HEK293 (cell line): ENCODE results near the gene LRRC10B.
A peak's percentile ranks its signal among the peaks of the same experiment; 100 is the strongest.

Source experiments
- CTCF ChIA-PET: fragments of 350-600 bp; formaldehyde crosslinking; extraction: SDS; loops from one replicate; lab custom pipeline; 2021; ENCODE audit warnings: antibody characterized with exemption; lab: Yijun Ruan, JAX
- POLR2A ChIA-PET: fragments of 300-600 bp; formaldehyde crosslinking; extraction: SDS; loops from one replicate; lab custom pipeline; 2020; ENCODE audit warnings: antibody characterized with exemption, inconsistent platforms; lab: Yijun Ruan, JAX
- H3K27ac ChIP-seq: fragments of 200-500 bp; sonication (Bioruptor generic); 2 replicates; pipeline ENCODE4 v1.5.1; 2014; ENCODE audit warnings: low read depth, low read length, control low read depth, inconsistent platforms; ENCODE audit errors: extremely low read depth
- H3K36me3 ChIP-seq, 2 experiments: fragments of 200-500 bp in 1 of 2; sonication (Bioruptor generic) in 1 of 2; 1 replicate in 1 of 2; 2 replicates in 1 of 2; pipeline ENCODE4 v1.5.1; 2014 to 2017; ENCODE audit warnings: inconsistent platforms in 2 of 2, low read length in 2 of 2; ENCODE audit not compliant: control insufficient read depth in 2 of 2, insufficient read depth in 1 of 2
- H3K4me1 ChIP-seq: fragments of 200-500 bp; sonication (Bioruptor generic); 2 replicates; pipeline ENCODE4 v1.5.1; 2014; ENCODE audit warnings: mild to moderate bottlenecking, low read length, inconsistent platforms; ENCODE audit not compliant: control insufficient read depth, insufficient read depth
- H3K4me3 ChIP-seq: 2 replicates; pipeline ENCODE4 v1.5.1; 2011; ENCODE audit warnings: low read depth, mild to moderate bottlenecking, control low read depth, low read length, moderate library complexity
- H3K9me3 ChIP-seq: fragments of 200-500 bp; sonication (Bioruptor generic); 2 replicates; pipeline ENCODE4 v1.5.1; 2014; ENCODE audit warnings: low read depth, low read length, inconsistent platforms; ENCODE audit not compliant: control insufficient read depth, insufficient read depth
- EGR2 ChIP-seq: fragments of 450-650 bp; formaldehyde crosslinking; IDR thresholded peaks from 2 replicates; pipeline ENCODE4 v1.5.1; 2016; ENCODE audit warnings: low read depth, missing biosample characterization, missing genetic modification characterization
- RBAK ChIP-seq: fragments of 450-650 bp; formaldehyde crosslinking; IDR thresholded peaks from 2 replicates; pipeline ENCODE4 v1.5.1; 2016; ENCODE audit warnings: missing biosample characterization, missing genetic modification characterization
- ZBTB7A ChIP-seq: fragments of 450-650 bp; formaldehyde crosslinking; IDR thresholded peaks from 2 replicates; pipeline ENCODE4 v1.5.1; 2016; ENCODE audit warnings: low read depth, missing biosample characterization, missing genetic modification characterization
- ZFHX2 ChIP-seq: fragments of 450-650 bp; formaldehyde crosslinking; conservative IDR thresholded peaks from 2 replicates; pipeline ENCODE4 v1.5.1; 2016; ENCODE audit warnings: missing biosample characterization, missing genetic modification characterization
- ZIC2 ChIP-seq: fragments of 450-650 bp; formaldehyde crosslinking; IDR thresholded peaks from 2 replicates; pipeline ENCODE4 v1.5.1; 2016; ENCODE audit warnings: missing biosample characterization, missing genetic modification characterization
- ZNF114 ChIP-seq: fragments of 450-650 bp; formaldehyde crosslinking; IDR thresholded peaks from 2 replicates; pipeline ENCODE4 v1.5.0; 2017; ENCODE audit warnings: missing biosample characterization, missing genetic modification characterization
- ZNF660 ChIP-seq: fragments of 450-650 bp; IDR thresholded peaks from 2 replicates; pipeline ENCODE4 v1.5.1; 2018; ENCODE audit warnings: missing biosample characterization, mild to moderate bottlenecking, missing genetic modification characterization
- TF ChIP-seq, protein P1 (sequence below): fragments of 450-650 bp; formaldehyde crosslinking; IDR thresholded peaks from 2 replicates; pipeline ENCODE4 v1.5.1; 2017; ENCODE audit warnings: missing biosample characterization, mild to moderate bottlenecking, missing genetic modification characterization, moderate library complexity
- TF ChIP-seq, protein P2 (sequence below): fragments of 450-650 bp; formaldehyde crosslinking; IDR thresholded peaks from 2 replicates; pipeline ENCODE4 v1.5.1; 2017; ENCODE audit warnings: missing biosample characterization, missing genetic modification characterization
- TF ChIP-seq, protein P3 (sequence below): fragments of 450-650 bp; formaldehyde crosslinking; IDR thresholded peaks from 2 replicates; pipeline ENCODE4 v1.5.0; 2017; ENCODE audit warnings: missing biosample characterization, missing genetic modification characterization, borderline replicate concordance

The LRRC10B gene

DNA sequence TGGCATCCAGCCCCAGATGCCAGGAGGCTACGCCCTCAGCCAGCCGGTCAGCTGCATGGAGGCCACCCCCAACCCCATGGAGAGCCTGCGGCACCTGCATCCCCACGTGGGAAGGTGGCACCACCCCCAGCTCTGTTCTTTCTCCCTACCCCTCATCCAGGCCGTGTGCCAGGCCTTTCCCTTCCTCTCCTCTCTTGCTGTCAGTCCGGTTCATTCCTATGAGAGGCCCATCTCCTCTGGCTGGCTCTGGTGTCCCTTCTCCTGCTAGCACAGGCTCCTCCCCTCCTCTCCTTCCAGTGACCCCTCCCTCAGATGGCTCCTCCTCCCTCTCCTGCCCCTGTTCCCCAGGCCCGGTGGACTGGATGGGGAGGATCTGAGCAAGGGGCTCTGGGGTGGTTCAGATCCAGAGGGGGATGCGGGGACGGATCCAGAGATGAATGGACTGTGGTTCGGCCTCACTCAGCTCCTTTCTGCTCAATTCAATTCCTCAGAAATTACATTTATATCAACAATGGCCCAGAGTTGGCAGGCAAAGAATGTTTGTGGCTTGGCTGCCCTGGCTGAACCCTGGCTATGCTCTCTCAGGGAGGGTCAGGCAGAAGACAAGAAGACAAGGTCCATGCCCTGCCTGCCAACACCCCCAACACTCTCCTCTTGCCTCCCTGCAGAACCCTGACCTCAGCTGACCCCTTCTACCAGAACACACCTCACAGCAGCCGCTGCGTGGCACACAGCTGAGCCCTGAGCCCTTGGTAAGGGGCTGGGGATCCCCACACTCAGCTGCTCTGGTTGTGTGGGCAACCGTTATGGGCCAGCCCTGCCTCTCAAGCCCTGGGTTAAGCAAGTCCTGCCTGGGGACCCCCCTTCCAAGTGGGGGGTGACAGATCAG is 18.5 kb upstream of the LRRC10B start (continued):
- TF ChIP-seq, protein P1, sequence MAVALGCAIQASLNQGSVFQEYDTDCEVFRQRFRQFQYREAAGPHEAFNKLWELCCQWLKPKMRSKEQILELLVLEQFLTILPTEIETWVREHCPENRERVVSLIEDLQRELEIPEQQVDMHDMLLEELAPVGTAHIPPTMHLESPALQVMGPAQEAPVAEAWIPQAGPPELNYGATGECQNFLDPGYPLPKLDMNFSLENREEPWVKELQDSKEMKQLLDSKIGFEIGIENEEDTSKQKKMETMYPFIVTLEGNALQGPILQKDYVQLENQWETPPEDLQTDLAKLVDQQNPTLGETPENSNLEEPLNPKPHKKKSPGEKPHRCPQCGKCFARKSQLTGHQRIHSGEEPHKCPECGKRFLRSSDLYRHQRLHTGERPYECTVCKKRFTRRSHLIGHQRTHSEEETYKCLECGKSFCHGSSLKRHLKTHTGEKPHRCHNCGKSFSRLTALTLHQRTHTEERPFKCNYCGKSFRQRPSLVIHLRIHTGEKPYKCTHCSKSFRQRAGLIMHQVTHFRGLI (tag by site-specific recombination): no peak
- no peak for TF ChIP-seq ZNF660 (tag by site-specific recombination)

DNA sequence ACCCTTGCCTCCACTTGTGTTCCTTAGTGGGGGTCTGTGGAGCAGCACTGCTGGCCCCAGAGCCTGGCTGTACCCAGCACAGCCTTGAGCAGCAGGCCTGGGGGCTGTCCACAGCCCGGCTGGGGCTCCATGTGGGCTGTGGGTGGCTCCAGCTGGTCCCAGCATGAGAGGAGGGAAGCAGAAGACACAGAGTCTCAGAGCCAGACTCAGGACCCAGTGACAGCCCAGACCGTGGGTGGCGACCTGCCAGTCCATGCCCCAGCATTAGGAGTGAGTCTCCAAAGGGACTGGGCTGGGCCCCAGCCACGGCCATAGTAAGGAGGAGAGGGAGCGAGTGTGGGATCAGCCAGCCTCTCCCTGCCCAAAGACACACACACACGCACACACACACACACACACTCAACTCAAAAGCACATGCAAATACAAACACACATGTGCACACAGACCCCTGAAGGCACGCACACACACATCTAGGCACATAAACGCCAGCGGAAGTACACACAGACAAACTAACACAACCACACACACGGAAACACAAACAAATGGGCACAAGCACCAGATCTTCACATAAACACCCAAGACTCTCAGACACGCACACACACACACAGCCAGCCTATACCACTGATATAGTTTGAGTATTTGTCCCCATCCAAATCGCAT is 16.7 kb upstream of the LRRC10B start:
- H3K4me1 ChIP-seq: no peaks in the 10 kb centered on the region
- CTCF ChIA-PET: interaction anchor here (0.8 to 0.9 kb wide), 2 partner anchors 13 to 241 kb away, joined by 4 read pairs; no protein-coding TSS in a partner anchor
- H3K36me3 ChIP-seq: no peaks in the 10 kb centered on the region
- no peak overlapping the region for H3K4me3 ChIP-seq
- no peaks in the 10 kb centered on the region for H3K9me3 ChIP-seq
- H3K27ac ChIP-seq: no peak overlapping the region
- POLR2A ChIA-PET: no interaction called here
- TF ChIP-seq ZIC2 (tag by site-specific recombination) (peak; percentile 53), ZNF114 (no peak), ZFHX2 (tag by site-specific recombination) (peak; percentile 42), RBAK (no peak), ZBTB7A (tag by site-specific recombination) (no peak), EGR2 (tag by site-specific recombination) (peak; percentile 24; the same call in 1 of the 2 replicates)
- TF ChIP-seq, protein P2, sequence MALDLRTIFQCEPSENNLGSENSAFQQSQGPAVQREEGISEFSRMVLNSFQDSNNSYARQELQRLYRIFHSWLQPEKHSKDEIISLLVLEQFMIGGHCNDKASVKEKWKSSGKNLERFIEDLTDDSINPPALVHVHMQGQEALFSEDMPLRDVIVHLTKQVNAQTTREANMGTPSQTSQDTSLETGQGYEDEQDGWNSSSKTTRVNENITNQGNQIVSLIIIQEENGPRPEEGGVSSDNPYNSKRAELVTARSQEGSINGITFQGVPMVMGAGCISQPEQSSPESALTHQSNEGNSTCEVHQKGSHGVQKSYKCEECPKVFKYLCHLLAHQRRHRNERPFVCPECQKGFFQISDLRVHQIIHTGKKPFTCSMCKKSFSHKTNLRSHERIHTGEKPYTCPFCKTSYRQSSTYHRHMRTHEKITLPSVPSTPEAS (tag by site-specific recombination): 0 out of 2 replicates have a peak, but pooled peaks have one; percentile 54

DNA sequence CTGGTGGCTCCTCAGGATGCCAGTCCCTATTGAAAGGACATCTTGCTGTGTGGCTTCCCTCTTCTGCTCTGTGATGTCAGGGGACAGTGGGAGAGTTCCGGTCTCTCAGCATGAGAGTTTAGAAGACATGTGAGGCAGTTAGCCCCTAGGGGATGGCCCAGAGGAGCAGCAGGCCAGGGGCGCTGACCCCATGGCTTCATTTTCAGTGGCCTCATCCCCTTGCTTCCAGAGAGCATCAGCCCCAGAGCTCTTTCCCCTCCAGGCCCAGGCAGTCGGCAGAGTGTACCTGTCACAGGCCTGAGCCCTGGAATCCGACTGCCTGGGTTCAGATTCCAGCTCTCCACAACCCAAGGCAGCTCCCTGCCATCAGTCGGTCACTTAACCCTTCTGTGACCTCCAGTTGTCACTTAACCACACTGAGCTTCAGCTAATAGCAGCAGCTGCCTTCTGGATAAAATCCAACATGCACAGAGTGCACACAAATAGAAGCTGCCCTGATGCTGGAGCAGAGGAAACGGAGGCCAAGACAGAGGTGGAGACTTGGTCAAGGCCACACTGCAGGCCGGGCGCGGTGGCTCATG is 14.1 kb upstream of the LRRC10B start:
- Histone ChIP-seq H3K4me3 (no peak overlapping the region), H3K4me1 (no peaks in the 10 kb centered on the region), H3K36me3 (no peaks in the 10 kb centered on the region), H3K27ac (no peak overlapping the region), H3K9me3 (no peaks in the 10 kb centered on the region)
- ChIA-PET CTCF (interaction anchor here (0.6 to 2.1 kb wide), 4 partner anchors 22 to 136 kb away, joined by 3 to 8 read pairs (median 5); no protein-coding TSS in a partner anchor), POLR2A (no interaction called here)
- TF ChIP-seq, protein P3, sequence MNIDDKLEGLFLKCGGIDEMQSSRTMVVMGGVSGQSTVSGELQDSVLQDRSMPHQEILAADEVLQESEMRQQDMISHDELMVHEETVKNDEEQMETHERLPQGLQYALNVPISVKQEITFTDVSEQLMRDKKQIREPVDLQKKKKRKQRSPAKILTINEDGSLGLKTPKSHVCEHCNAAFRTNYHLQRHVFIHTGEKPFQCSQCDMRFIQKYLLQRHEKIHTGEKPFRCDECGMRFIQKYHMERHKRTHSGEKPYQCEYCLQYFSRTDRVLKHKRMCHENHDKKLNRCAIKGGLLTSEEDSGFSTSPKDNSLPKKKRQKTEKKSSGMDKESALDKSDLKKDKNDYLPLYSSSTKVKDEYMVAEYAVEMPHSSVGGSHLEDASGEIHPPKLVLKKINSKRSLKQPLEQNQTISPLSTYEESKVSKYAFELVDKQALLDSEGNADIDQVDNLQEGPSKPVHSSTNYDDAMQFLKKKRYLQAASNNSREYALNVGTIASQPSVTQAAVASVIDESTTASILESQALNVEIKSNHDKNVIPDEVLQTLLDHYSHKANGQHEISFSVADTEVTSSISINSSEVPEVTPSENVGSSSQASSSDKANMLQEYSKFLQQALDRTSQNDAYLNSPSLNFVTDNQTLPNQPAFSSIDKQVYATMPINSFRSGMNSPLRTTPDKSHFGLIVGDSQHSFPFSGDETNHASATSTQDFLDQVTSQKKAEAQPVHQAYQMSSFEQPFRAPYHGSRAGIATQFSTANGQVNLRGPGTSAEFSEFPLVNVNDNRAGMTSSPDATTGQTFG (tag by site-specific recombination): no peak
- TF ChIP-seq ZIC2 (tag by site-specific recombination): peak; percentile 14; the same call in 1 of the 2 replicates
